K562 (cell line): ENCODE results near the gene GPR108.

Experiments
- ATF6 ChIP-seq: sonication (generic); formaldehyde crosslinking; IDR thresholded peaks from 2 replicates; pipeline ENCODE4 v1.4.0; 2020; ENCODE audit warnings: mild to moderate bottlenecking, missing genetic modification reagents
- E2F5 ChIP-seq: sonication (generic); formaldehyde crosslinking; IDR thresholded peaks from 2 replicates; pipeline ENCODE4 v1.8.0; 2022; ENCODE audit warnings: mild to moderate bottlenecking, missing genetic modification reagents
- FOXP4 ChIP-seq: sonication (generic); formaldehyde crosslinking; IDR thresholded peaks from 2 replicates; pipeline ENCODE4 v1.8.0; 2022; ENCODE audit warnings: mild to moderate bottlenecking, missing genetic modification reagents, borderline replicate concordance
- GTF3C2 ChIP-seq: IDR thresholded peaks from 3 replicates; pipeline ENCODE4 v1.6.1; 2011; ENCODE audit warnings: borderline replicate concordance, mild to moderate bottlenecking, moderate library complexity; ENCODE audit not compliant: insufficient read length; ENCODE audit errors: extremely low read depth
- KLF6 ChIP-seq: fragments of 250-450 bp; sonication (Bioruptor Pico); IDR thresholded peaks from 2 replicates; pipeline ENCODE4 v1.4.0; 2020; ENCODE audit warnings: mild to moderate bottlenecking, moderate library complexity, borderline replicate concordance
- NCOA6 ChIP-seq: fragments of 450-650 bp; IDR thresholded peaks from 2 replicates; pipeline ENCODE4 v1.6.1; 2017; ENCODE audit warnings: mild to moderate bottlenecking
- POLR2A ChIP-seq: fragments of 450-650 bp; conservative IDR thresholded peaks from 2 replicates; pipeline ENCODE4 v1.6.1; 2016
- POLR2AphosphoS5 ChIP-seq: IDR thresholded peaks from 2 replicates; pipeline ENCODE4 v1.6.1; 2011; ENCODE audit warnings: mild to moderate bottlenecking, low read depth, low read length, moderate library complexity; ENCODE audit not compliant: control insufficient read depth, insufficient read depth
- SAFB2 ChIP-seq: fragments of 200-400 bp; formaldehyde crosslinking; IDR thresholded peaks from 2 replicates; pipeline ENCODE4 v1.6.1; 2018; ENCODE audit warnings: borderline replicate concordance, low read length, low read depth, moderate library complexity; ENCODE audit not compliant: severe bottlenecking
- SMAD1 ChIP-seq: fragments of 150-350 bp; IDR thresholded peaks from 2 replicates; pipeline ENCODE4 v1.6.1; 2014; ENCODE audit warnings: low read length, low read depth; ENCODE audit not compliant: partially characterized antibody
- SMARCB1 ChIP-seq: IDR thresholded peaks from 2 replicates; pipeline ENCODE4 v1.6.1; 2011; ENCODE audit warnings: improper control_type of control experiment, low read depth; ENCODE audit not compliant: insufficient read length
- YY1 ChIP-seq, 3 experiments: IDR thresholded peaks; 2 replicates each; pipeline ENCODE4 v1.6.1; 2011; ENCODE audit warnings: low read length in 2 of 3, mild to moderate bottlenecking in 2 of 3, moderate library complexity in 2 of 3, borderline replicate concordance in 1 of 3, control low read depth in 1 of 3, low read depth in 1 of 3; ENCODE audit not compliant: insufficient read depth in 3 of 3, insufficient replicate concordance in 2 of 3, control insufficient read depth in 1 of 3, insufficient read length in 1 of 3; ENCODE audit errors: extremely low read depth in 1 of 3

- no peak for TF ChIP-seq YY1 (IDR thresholded peaks at IDR 0.05; ENCODE audit: borderline replicate concordance in 1 of 3, control insufficient read depth in 1 of 3, extremely low read depth in 1 of 3, insufficient read depth in 3 of 3, insufficient read length in 1 of 3, insufficient replicate concordance in 2 of 3, low read depth in 1 of 3, low read length in 2 of 3)
- TF ChIP-seq SAFB2, result no peak
- TF ChIP-seq SMARCB1, result no peak
- peak; percentile 60 for TF ChIP-seq POLR2A
- TF ChIP-seq ATF6 (CRISPR knock-in tag), result no peak
- no peak for TF ChIP-seq SMAD1
- TF ChIP-seq POLR2AphosphoS5, result no peak
- no peak for TF ChIP-seq FOXP4
- TF ChIP-seq GTF3C2, result no peak
- no peak for TF ChIP-seq NCOA6
- no peak for TF ChIP-seq KLF6 (CRISPR knock-in tag)
- TF ChIP-seq E2F5 (CRISPR knock-in tag), result no peak
Measured at GRCh38 chr19:6730153-6730804, 7.1 kb downstream of the GPR108 start.
